ENCODE measurements around the gene CDH13.

The CDH13 gene

DNA sequence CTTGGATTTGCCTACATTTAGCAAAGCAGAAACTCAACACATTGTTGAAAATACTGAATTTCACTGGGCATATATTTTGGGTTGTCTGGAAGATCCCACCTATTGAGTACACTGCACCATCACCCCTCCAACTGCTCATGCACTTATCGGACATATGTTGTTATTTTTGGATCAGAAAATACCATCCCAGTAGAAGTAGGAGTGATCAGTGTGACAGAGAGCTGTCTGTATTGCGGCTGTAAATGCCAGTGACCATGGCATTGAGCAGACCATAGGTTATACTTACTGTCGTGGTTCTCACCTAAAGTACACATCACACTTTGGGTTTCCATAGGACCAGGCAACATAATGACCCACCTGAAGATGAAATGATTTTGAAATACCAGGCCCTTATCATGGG is 264.7 kb downstream of the CDH13 start:
- no peak overlapping the region for H3K4me3 ChIP-seq (replicated peaks; ENCODE audit: low read depth, low read length)
- H3K36me3 ChIP-seq (ENCODE audit: control insufficient read depth, insufficient read depth, low read length) = no peaks in the 10 kb centered on the region
- TF ChIP-seq, protein P1, sequence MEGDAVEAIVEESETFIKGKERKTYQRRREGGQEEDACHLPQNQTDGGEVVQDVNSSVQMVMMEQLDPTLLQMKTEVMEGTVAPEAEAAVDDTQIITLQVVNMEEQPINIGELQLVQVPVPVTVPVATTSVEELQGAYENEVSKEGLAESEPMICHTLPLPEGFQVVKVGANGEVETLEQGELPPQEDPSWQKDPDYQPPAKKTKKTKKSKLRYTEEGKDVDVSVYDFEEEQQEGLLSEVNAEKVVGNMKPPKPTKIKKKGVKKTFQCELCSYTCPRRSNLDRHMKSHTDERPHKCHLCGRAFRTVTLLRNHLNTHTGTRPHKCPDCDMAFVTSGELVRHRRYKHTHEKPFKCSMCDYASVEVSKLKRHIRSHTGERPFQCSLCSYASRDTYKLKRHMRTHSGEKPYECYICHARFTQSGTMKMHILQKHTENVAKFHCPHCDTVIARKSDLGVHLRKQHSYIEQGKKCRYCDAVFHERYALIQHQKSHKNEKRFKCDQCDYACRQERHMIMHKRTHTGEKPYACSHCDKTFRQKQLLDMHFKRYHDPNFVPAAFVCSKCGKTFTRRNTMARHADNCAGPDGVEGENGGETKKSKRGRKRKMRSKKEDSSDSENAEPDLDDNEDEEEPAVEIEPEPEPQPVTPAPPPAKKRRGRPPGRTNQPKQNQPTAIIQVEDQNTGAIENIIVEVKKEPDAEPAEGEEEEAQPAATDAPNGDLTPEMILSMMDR (IDR thresholded peaks at IDR 0.05; ENCODE audit: insufficient read depth, low read length, poor library complexity, severe bottlenecking) = no peak
- H3K27me3 ChIP-seq (replicated peaks; ENCODE audit: control insufficient read depth, insufficient read depth, low read length) = no peaks in the 10 kb centered on the region
- no peak for DNase-seq (ENCODE audit: extremely low read depth, insufficient read length)

- H3K27me3 ChIP-seq (replicated peaks; ENCODE audit: control insufficient read depth, insufficient read depth, low read length) = no peaks in the 10 kb centered on the region
- no peak for DNase-seq (ENCODE audit: extremely low read depth, insufficient read length)
- TF ChIP-seq, protein P1 (IDR thresholded peaks at IDR 0.05; ENCODE audit: insufficient read depth, low read length, poor library complexity, severe bottlenecking) = no peak
Measured at GRCh38 chr16:82891918-82892317, 265.1 kb downstream of the CDH13 start.

DNA sequence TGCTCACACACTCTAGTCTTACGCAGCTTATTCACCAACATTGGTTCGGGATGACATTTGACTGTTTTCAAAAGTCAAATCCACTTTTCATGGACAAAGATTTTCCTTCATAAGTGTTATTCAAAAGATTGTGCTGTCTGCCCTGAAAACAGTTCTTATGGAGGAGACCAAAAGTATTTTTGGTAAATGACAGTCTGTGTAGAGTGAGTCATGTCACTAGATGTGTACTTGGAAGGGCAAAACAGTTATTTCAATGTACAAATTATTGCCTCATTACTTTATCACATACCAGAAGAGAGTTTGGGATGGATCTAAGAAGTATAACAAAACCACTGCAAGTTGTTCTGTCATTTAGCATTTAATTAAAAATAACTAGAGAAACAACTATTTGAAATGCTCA is 265.6 kb downstream of the CDH13 start:
- no peak overlapping the region for H3K4me3 ChIP-seq (replicated peaks; ENCODE audit: low read depth, low read length)
- H3K36me3 ChIP-seq (ENCODE audit: control insufficient read depth, insufficient read depth, low read length) = no peaks in the 10 kb centered on the region
- H3K27me3 ChIP-seq (replicated peaks; ENCODE audit: control insufficient read depth, insufficient read depth, low read length) = no peaks in the 10 kb centered on the region
- no peak for DNase-seq (ENCODE audit: extremely low read depth, insufficient read length)
- TF ChIP-seq, protein P1 (IDR thresholded peaks at IDR 0.05; ENCODE audit: insufficient read depth, low read length, poor library complexity, severe bottlenecking) = no peak

More at GRCh38 chr16:82891918-82892317, 265.1 kb downstream of the CDH13 start:
- Histone ChIP-seq H3K36me3 (ENCODE audit: control insufficient read depth, insufficient read depth, low read length) (no peaks in the 10 kb centered on the region), H3K4me3 (replicated peaks; ENCODE audit: low read depth, low read length) (no peak overlapping the region)

- DNase-seq (ENCODE audit: extremely low read depth, insufficient read length) = no peak
- H3K27me3 ChIP-seq (replicated peaks; ENCODE audit: control insufficient read depth, insufficient read depth, low read length) = no peaks in the 10 kb centered on the region
- TF ChIP-seq, protein P1 (IDR thresholded peaks at IDR 0.05; ENCODE audit: insufficient read depth, low read length, poor library complexity, severe bottlenecking) = no peak
Measured at GRCh38 chr16:82895843-82896242, 269.1 kb downstream of the CDH13 start.

GRCh38 chr16:82899006-82899405 is 272.2 kb downstream of the CDH13 start:
- no peak for DNase-seq (ENCODE audit: extremely low read depth, insufficient read length)
- TF ChIP-seq, protein P1 (IDR thresholded peaks at IDR 0.05; ENCODE audit: insufficient read depth, low read length, poor library complexity, severe bottlenecking) = no peak
- Histone ChIP-seq H3K36me3 (ENCODE audit: control insufficient read depth, insufficient read depth, low read length) (no peaks in the 10 kb centered on the region), H3K27me3 (replicated peaks; ENCODE audit: control insufficient read depth, insufficient read depth, low read length) (no peaks in the 10 kb centered on the region), H3K4me3 (replicated peaks; ENCODE audit: low read depth, low read length) (no peak overlapping the region)

More at GRCh38 chr16:82895843-82896242, 269.1 kb downstream of the CDH13 start:
- no peaks in the 10 kb centered on the region for H3K36me3 ChIP-seq (ENCODE audit: control insufficient read depth, insufficient read depth, low read length)
- no peak overlapping the region for H3K4me3 ChIP-seq (replicated peaks; ENCODE audit: low read depth, low read length)
